NCI-H1105 treated with DMSO at 0.1 percent for 48 hours (cell line): Measurements from ENCODE around the gene GOLGA6L9.
"Not testable (repeated sequence)": the region's sequence is repeated elsewhere in the genome, so short reads cannot be mapped to it uniquely, and the experiment has no call there.

ENCODE experiments used
- DNase-seq: peaks from one replicate; lab custom pipeline; 2025; lab: John Stamatoyannopoulos, UW

Gene GOLGA6L9, protein sequence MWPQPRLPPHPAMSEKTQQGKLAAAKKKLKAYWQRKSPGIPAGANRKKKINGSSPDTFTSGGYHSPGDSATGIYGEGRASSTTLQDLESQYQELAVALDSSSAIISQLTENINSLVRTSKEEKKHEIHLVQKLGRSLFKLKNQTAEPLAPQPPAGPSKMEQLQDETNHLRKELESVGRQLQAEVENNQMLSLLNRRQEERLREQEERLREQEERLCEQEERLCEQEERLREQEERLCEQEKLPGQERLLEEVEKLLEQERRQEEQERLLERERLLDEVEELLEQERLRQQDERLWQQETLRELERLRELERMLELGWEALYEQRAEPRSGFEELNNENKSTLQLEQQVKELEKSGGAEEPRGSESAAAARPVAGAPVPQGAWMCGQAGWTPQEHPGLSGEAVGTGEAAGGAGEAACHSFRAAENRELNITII

DNA sequence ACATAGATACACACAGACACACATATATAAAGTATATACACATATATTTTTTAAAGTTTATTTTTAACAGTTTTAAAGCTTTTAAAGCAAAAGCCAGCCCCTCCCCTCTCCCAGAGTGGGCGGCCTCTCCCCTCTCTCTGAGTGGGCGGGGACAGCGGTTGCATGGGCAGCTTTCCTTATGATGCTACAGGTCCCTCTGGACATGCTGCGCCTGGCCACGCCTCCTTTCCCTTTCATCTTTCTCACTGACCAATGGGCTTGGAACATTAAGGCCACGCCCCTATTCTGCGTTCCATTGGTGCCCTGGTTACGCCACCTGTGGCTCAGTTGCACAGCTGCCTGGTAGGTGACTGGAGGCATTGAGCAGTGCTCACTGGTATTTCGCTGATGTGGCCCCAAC, at the start of gene GOLGA6L9:
TSS of gene GOLGA6L9 (plus strand) at position 124 of the 400 bp plus-strand sequence. CDS start at position 388, 264 bp downstream.
- DNase-seq, result not testable (repeated sequence)

DNA sequence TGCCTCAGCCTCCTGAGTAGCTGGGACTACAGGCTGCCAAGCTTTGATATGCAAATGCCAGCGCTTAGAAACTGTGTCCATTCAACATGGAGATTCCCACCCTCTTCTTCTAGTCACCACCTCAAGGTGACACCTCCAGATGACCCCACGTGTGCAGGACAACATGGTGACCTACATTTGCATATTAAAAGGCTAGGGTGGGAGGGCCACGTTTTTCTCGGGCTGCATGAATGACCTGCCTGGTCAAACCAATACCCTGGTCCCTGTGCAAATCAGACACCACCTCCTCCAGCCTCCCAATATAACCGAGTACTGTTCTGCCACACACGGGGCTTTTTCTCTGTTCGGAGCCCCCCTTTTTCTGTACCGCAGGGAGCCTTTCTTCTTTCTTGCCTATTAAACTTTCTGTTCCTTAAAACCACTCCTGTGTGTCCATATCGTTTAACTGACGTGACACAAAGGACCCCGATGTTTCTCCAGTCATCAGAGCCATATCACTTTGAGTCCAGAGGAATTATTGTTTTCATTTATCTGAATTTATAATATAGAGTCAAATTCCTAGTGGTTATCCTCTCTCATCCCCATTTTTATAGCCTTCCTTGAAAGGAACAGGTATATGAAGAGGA, 48.2 kb upstream of the GOLGA6L9 start:
- DNase-seq, result not testable (repeated sequence)

DNA sequence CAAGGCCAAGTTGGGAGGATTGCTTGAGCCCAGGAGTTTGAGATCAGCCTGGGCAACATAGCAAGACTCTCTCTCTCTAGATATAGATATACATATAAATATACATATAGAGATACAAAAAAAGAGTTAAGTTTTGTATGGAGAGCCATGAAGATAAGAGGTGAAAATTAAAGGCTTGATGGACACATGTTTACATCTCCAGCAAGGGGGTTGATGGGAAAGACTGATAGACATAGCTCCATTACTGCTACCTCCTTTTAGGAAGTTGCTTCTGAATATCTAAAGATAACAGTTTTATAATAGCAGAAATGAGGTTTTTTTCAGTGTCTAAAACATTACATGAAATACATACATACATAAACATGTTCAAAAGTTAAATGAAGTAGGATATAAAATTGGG, 42.4 kb upstream of the GOLGA6L9 start:
- not testable (repeated sequence) for DNase-seq

DNA sequence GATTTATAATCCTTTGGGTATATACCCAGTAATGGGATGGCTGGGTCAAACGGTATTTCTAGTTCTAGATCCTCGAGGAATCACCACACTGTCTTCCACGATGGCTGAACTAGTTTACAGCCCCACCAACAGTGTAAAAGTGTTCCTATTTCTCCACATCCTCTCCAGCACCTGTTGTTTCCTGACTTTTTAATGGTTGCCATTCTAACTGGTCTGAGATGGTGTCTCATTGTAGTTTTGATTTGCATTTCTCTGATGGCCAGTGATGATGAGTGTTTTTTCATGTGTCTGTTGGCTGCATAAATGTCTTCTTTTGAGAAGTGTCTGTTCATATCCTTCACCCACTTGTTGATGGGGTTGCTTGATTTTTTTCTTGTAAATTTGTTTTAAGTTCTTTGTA, 39.5 kb upstream of the GOLGA6L9 start:
- not testable (repeated sequence) for DNase-seq

DNA sequence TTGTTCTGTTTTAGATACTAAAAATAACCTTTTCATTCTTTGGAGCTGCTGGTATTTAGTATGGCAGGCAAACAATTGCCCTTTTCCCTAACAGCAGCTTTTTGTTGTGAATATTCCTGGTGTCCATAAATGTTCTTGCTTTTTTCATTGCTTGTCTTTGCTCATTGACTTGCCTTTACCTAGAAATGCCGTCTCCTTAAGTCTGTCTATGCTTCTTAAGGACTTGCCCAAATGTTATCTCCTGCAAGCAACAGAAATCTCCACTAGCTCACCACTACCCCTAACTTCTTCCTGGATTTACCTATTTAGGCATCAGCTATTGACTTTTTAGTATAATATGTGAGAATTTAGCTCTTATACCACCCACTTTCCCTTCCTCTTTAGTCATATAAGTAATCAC, 37.5 kb upstream of the GOLGA6L9 start:
- not testable (repeated sequence) for DNase-seq

DNA sequence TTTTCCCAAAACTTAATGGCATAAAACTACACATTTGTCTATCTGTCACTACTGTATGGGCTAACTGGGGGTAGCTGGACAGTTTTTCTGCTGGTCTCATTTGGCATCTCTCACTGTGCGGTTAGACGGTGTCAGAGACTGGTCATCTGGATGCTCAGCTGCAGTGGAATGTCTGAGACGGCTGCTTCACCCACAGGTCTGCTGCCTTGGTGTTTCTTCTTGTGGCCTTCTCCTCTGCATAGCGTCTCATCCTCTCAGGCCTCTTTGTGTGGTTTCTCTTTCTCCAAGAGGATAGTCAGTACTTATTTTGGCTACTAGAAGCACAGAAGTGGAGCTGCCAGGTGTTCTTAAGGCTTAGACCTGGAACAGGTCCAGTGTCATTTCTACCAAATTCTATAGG, 35.9 kb upstream of the GOLGA6L9 start:
- no peak for DNase-seq

DNA sequence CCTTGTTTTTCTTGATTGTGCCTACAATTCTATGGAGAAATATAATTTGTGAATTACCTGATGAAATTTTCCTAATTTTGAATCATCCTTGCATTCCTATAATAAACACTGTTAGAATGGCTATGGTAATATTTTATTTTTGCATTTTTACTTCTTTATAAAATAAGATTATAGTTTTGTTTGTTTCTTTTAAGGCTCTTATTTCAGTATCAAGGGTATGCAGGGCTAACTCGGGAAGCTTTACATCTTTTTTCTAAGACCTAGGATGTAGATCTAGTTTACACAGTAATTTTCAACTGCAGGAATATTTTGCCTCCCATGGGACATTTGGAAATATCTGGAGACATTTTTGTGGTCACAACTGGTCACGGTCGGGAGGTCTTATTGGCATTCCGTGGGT, 33.8 kb upstream of the GOLGA6L9 start:
- DNase-seq, result not testable (repeated sequence)

DNA sequence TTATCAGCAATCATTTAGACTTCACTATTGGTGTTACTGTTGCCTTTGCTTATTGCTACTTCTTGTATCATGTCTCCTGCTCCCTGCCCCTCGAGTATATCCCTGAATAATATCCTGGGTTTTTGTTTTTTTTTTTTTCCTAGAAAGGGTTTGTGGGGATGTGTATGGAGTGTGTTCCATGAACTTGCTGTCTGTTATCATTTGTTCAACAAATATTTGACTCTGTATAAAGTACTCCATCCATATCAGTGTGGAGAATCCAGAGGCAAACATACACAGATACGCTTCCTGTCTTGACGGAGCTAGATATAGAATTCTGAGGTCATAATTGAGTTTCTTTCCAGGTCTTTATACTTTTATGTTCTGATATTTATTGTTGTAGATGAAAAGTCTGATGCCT, 31.8 kb upstream of the GOLGA6L9 start:
- no peak for DNase-seq

DNA sequence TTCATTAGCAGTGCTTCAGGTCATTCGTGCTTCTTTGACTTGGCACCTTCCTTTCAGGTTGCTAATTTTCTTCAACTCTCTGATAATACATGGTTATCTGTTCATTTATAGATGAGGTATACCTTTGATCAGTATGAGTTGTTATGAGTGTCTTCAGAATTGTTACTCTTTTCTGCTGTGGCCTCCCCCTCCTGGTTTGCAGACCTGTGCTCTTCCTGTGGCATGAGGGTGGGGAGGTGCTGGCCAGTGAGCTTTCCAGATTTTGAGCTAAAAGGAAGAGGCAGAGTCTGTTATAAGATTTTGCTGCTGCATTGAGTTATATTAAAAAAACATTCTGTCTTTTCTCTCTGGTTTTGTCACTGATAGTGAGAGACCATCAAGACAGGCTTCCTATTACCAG, 30.8 kb upstream of the GOLGA6L9 start:
- no peak for DNase-seq

DNA sequence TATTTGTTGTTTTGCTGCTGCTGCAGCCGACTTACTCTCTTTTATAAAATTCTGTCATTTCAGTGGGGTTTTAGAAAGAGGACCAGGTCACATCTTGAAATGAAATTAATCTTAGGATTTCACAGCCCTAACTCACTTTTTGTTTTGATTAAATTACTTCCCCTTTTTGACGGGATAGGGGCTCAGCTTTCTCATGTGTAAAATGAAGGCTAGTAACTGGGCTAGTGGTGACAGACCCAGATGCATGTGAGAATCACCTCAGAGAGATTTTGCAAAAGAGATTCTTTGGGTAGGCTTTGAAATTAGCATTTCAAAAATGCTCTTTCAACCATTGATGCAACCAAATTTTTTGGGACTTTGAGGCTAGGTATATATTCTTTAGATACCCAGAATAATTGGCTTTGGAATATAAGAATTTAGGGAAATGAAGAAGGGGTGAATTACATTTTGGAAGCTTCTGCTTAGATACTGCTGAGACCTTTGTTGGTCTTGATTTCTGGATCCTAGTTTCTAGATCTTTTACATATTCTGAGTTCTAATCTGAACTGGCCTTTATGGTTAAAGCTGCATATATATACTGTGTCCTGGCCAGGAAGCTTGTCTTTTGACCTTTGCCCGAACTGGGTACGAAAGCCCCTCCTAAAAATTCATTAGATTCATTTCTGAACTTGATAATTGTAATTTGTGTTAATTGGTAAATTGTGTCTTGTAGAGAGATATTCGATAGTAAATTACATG, 30.1 kb upstream of the GOLGA6L9 start:
- DNase-seq, result not testable (repeated sequence)

DNA sequence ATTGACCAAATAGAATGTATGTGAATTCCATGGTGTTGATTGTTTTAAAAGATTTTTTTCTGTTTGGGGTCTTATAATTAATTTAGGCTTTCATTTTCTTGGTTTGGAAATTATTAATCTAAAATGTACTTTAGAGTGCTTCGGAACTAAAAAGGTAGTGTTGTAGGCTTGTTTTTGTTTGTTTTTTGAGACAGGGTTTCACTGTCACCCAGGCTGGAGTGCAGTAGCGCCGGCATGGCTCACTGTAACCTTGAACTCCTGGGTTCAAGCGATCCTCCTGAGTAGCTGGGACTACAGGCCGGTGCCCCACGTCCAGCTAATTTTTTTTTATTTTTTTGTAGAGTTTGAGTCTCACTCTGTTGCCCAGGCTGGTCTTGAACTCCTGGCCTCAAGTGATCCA, 27.7 kb upstream of the GOLGA6L9 start:
- not testable (repeated sequence) for DNase-seq

DNA sequence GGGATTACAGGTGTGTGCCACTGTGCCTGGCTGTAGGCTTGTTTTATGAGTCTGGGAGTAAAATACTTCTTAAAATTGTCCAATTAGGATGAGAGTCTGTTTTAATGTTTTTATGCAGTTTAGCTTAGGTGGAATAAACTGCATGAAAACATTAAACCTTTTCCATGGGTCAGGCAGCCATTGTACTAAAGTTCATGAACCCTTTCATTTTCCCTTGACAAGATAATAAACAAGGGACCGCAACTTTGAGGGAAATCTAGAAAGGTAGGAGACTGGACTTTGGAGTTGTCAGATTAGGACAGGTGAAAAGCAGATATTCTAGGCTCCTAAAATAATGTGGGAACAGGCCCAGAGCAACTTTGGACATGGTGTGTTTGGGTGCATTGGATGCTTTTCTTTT, 27.3 kb upstream of the GOLGA6L9 start:
- not testable (repeated sequence) for DNase-seq

DNA sequence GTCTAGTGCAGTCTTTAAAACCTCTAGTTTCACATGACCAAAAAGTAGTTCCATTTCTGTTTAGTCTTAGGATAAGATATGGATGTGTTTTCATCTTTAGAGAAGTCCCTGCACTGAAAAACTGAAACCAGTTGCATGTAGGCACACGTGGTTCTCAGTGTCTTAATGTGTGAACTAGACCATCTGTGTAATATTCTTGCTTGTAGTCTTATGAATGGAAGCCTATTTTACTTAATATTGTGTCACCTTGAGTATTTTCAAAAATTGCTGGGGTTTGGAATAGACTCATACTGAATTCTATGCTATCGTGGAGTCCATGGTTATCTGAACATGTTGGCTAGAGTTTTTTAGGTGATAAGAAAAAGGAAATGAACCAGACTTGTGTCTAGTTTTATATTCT, 23.4 kb upstream of the GOLGA6L9 start:
- DNase-seq, result not testable (repeated sequence)

DNA sequence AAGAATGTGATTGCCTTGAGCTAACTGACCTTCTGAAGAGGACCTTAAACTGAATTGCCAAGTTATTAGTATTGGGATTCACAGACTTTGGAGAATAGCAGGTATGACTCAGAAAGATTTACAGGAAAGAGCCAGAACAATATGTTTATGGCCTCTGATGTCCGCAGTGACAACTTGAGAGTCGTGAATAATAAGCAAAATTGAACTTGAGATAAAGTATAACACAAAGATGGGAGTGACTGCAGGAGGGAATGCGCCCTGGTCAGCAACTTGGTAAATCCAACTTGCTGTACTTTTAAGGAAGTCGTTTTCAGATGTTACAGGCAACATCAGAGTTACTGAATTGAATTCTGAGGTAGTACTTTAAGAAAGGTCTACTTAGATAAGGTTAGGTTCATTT, 19.3 kb upstream of the GOLGA6L9 start:
- DNase-seq, result not testable (repeated sequence)

DNA sequence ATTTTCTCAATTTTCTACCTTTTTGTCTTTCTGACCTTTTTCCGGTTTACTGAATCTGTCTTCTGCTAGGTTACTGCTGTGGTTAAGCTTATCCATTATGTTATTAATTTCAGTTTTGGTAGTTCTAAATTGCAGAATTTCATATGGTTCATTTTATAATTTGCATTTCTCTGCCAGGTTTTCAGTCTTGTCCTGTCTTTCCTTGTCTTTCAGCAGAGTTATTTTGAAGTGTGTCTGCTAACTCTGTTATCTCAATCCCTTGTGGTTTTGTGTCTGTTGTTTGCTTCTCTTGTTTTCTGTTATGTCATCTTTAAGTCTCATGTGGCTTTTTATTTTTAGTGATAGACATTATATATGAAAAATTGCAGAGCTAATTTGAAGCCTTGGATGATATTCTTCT, 18.0 kb upstream of the GOLGA6L9 start:
- DNase-seq, result not testable (repeated sequence)

DNA sequence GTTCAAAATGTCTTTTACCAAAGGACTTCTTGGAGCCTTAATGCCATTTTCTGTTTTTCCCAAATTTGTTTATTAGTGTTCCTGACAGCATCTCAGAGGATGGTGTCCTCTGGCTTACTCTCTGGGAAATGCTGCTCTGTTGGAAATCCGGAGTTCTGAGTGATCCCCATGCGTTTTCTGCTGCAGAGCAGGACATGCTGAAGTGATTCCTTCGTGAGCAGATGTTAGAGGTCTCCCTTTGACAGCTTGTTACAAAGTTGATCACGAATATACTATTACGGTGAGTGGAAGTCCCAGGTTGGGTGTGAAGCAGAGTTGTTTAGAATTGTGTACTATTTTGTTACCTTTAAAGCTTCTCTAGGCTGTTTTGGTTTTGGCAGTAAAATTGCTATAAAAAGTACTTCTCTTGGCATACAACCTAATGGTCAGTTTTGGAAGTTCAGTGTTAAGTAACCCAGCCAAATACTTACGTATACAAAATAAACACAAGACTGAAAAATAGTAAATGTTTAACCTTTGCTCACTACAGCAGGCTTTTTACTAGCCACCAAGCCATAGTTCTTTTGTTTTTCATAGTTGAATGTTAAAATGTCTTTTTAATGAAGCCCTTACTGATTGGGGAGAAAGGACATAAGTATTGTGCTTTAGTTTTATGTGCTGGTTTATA, 15.0 kb upstream of the GOLGA6L9 start:
- DNase-seq, result not testable (repeated sequence)

DNA sequence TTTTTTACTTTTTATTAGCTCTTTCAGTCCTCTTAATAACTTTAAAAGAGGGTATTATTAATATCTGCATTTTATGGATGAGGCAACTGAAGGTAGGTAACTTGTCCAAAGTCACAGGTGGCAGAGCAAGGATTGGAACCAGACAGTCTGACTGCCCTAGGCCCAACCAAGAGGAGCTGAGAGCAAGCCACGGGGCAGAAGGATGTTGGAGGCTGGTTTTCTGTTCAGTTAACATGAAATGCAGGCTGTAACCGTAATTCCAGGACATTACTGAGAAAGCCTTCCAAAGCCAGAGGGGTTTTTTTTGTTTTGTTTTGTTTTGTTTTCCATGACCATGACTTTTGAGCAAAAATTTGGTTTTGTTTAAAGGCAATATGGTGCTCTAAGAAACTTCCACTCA, 9.1 kb upstream of the GOLGA6L9 start:
- not testable (repeated sequence) for DNase-seq

DNA sequence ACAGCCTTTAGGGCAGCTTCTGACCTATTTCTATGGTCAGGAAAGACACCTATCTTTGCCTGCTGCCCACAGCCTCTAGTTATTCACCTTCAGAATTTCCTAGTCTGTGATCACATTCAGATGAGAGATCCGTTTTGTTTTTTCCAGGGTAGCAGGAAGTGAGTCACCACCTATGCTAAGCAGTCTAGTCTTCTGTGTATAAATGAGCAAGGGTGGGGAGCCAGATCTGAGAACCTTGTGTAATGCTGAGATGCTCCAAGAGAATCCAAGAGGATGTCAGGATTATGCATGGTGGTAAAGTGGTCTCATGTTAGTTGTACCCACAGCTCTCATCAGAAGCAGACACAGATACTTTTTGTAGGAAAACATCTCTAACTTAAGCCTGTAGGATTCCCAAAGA, 8.7 kb upstream of the GOLGA6L9 start:
- DNase-seq, result not testable (repeated sequence)

DNA sequence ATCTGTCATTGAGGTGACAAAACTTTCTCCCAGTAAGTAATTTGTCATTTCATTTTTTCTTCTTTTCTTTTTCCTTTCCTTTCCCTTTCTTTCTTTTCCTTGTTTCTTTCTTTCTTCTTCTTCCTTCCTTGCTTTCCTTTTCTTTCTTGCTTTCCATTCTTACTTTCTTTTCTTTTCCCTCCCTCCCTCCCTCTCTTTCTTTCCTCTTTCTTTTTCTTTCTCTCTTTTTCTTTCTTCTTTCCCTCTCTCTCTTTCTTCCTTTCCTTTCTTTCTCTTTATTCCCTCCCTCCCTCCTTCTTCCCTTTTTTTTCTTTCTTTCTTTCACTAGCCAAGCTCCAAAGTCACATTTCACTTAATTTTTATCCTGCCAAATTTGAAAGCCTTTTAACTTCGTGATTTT, 2.5 kb upstream of the GOLGA6L9 start:
- DNase-seq, result not testable (repeated sequence)

DNA sequence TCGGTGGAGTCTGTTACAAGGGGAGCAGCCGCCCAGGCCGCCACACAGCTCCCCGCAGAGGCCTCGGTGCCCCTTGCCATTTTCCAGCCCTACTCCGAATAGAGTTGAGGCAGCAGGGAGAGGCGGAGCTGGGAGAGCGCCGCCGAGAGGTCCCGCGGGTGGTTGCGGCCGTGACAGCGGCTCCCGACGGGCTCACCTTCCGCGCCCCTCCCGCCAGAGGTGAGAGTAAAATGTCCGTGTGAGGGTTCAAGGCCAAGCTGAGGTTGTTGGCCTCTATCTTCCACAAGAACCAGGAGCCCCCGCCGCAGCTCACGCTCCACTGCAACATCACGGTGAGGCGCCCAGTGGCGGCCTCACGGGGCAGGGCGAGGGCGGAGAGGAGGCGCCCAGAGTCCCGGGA, 15.8 kb downstream of the GOLGA6L9 start:
- DNase-seq, result not testable (repeated sequence)

DNA sequence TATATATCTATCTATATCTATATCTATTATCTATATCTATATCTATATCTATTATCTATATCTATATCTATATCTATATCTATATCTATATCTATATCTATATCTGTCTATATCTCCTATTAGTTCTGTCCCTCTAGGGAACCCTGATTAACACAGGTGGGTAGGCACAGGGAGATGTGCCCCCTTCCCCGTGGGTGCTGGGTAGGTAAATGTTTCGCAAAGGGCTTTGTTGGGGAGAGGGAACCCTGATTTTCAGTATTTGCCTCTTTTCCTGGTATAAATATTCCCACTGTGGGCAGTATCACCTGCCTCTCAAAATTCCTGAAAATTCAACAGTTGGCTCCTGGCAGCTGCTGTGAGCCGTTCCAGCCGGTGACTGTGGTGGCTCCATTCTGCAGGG, 27.7 kb downstream of the GOLGA6L9 start:
- not testable (repeated sequence) for DNase-seq

DNA sequence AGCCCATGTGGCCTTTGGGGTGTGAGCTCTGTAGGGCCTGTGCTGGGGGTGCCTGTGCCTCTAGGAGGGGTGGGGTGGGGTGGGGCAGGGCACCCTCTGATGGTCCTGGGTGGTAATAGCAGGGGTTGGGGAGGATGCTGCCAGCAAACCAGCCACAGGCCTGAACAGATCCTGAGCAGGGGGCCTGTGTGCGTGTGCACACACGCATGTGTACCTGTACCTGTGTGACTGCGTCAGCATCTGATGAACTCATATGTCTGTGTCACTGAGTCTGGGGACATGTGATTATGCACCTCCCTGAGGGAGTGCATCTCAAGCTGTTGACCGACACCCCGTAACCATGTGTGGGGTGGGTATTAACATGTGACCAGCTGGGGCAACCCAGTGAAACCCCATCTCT, 36.0 kb downstream of the GOLGA6L9 start:
- not testable (repeated sequence) for DNase-seq
